Heart left ventricle (tissue), 16 donors: ENCODE data around the gene SELP. TPM values are rescaled to one million over a fixed set of nuclear protein-coding genes. Genes with fewer than 3 reads are reported as not detected.

Experiments
- ATAC-seq, 4 donors: fragments of 200-7000 bp; cut with Tn5 transposase; one replicate each; pipeline ENCODE4 v1.9.1; 2020 to 2022; ENCODE audit warnings: moderate library complexity in 4 of 4, mild to moderate bottlenecking in 3 of 4, moderate number of reproducible peaks in 1 of 4
- DNase-seq, 5 donors: peaks; one replicate each; pipeline ENCODE4 v3.0.0-alpha.2; 2020
- H3K27ac ChIP-seq, 12 donors: fragments of 200-600 bp; sonication (generic) in 4 of 12; one replicate each; pipeline versions ENCODE4 v1.5.0 to v1.8.0; 2016 to 2022; ENCODE audit warnings: mild to moderate bottlenecking in 2 of 12
- H3K27me3 ChIP-seq, 9 donors: fragments of 200-600 bp; sonication (generic) in 2 of 9; one replicate each; pipeline versions ENCODE4 v1.5.1 to v1.8.0; 2016 to 2022; ENCODE audit warnings: mild to moderate bottlenecking in 3 of 9
- H3K36me3 ChIP-seq, 9 donors: fragments of 200-600 bp; sonication (generic) in 2 of 9; one replicate each; pipeline versions ENCODE4 v1.5.0 to v1.8.0; 2018 to 2022; ENCODE audit warnings: mild to moderate bottlenecking in 2 of 9
- H3K4me1 ChIP-seq, 12 donors: fragments of 200-600 bp; sonication (generic) in 4 of 12; one replicate each; pipeline versions ENCODE4 v1.5.0 to v1.8.0; 2016 to 2022; ENCODE audit warnings: mild to moderate bottlenecking in 3 of 12
- H3K4me3 ChIP-seq, 12 donors: fragments of 200-600 bp; sonication (generic) in 4 of 12; one replicate each; pipeline versions ENCODE4 v1.5.0 to v1.8.0; 2017 to 2022; ENCODE audit warnings: mild to moderate bottlenecking in 9 of 12, moderate library complexity in 4 of 12
- H3K9me3 ChIP-seq, 12 donors: fragments of 200-600 bp; sonication (generic) in 4 of 12; one replicate each; pipeline versions ENCODE4 v1.5.0 to v1.8.0; 2016 to 2022; ENCODE audit warnings: mild to moderate bottlenecking in 1 of 12
- POLR2A ChIP-seq, 2 donors: fragments of 450-650 bp; IDR thresholded peaks; one replicate each; pipeline ENCODE4 v1.6.1; 2017; ENCODE audit warnings: antibody characterized with exemption in 2 of 2, mild to moderate bottlenecking in 2 of 2, moderate library complexity in 2 of 2
- WGBS, 4 donors: extraction: QIAGEN DNeasy Blood & Tissue Kit in 2 of 4; methylation state at CpG; one replicate each; pipeline versions ENCODE4 v1.1.5 to v1.1.7; 2013 to 2018; 5-methylcytosine and 5-hydroxymethylcytosine counted together
- intact Hi-C, 10 donors: fragments of 100-400 bp; cut with DNase I; formaldehyde crosslinking; loops; one replicate each; pipeline versions ENCODE4 v1.11.1 to v1.14.2; 2022
- polyA plus RNA-seq, 2 donors: library from polyadenylated mRNA; stranded (reverse); fragments of 200-250 nt; gene quantifications; one replicate each; pipeline ENCODE4 v1.2.3, GENCODE V29; 2013
- total RNA-seq, 9 donors: library from RNA; depleted of rRNA in 2 of 9; stranded (reverse); fragments of >200 nt in 2 of 9; fragmentation: NEBNext Ultra II Directional in 3 of 9; extraction: Animal tissue kit (Norgen Biotek cat#: 25700) in 3 of 9; gene quantifications; one replicate each; pipeline versions ENCODE4 v1.1.0 to v1.2.4, GENCODE V29; 2016 to 2023
- TF ChIP-seq, protein P1 (sequence below), 12 donors: fragments of 200-600 bp; sonication (generic) in 4 of 12; IDR thresholded peaks; one replicate each; pipeline versions ENCODE4 v1.5.0 to v1.8.0; 2018 to 2022; ENCODE audit warnings: antibody characterized with exemption in 12 of 12, mild to moderate bottlenecking in 5 of 12
- donor health status: ischemic (EF 13 %, LVEDD 7.1; RV severe dilation, severe dysfunction).
- donor health status: healthy with polysubstance abuse.
- donor health status: DM: no; HTN: yes; CAD: no.
- donor health status: DM: no; HTN: no; CAD: no.
- donor health status: ischemic (EF 25% LVEDD 6.9; RV normal size, moderate dysfunction).
- donor health status: ischemic (EF 25% LVEDD 5.7; RV mildly dilated, moderate dysfunction).
- donor health status: healthy.
- donor health status: DM: yes; HTN: yes; CAD: no.
- donor health status: ischemic (EF 35%, LVEDD 5.7; RV mildly dilated, moderate dysfunction).
- donor health status: nonischemic (EF 11% LVEDD 7.7; RV severe dilation, severe dysfunction).
- donor health status: DM: yes; HTN: yes; CAD: no.
- donor health status: PGD.
- donor health status: ischemic (EF 29% LVEDD 5.4; RV normal size, mild dysfunction).
- donor health status: nonischemic (EF 23%, LVEDD 6.1; RV moderate dilation, normal function).

Gene SELP
- total and polyA plus RNA-seq, 11 donors = 1.1 to 9.7 (median 5.1) TPM

DNA sequence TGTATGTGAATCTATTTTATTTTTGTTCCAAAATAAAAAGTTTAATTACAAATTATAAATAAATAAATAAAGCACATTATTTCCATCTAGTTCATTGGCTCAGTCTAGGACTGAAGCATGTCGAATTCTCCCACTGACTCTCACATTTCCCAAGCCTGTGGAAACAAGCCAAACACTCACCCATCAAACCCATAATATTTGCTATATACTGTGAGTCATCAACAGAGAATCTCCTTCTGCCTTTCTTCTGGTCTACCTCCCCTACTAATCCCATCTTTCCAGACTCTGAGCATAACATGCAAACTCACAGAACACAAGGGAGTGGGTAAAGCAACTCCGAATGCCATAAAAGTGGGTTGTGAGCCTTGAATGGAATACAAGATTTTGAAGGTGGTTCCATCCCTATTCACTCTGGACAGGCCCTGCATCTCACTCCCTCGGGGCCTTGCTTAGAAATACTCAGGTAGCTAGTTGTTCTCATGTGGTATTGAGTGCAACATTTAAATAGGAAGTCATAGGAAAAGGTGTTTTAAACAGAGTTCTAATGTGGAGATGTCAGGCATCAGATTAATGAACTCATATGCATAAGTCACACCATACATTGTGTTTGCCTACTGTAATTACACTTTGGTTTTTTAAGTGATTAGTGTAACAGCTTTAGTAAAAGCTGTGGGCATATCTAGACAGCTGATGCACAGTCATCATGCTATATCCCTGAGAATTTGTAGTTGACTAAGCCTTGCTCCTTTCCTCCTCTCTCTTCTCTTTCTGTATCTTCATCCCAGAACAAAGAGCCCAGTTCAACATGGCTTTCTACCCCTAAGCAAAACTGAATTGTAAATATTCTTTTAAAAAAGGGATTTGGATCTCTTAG lies 90.7 kb downstream of the SELP start:
- intact Hi-C loops = no loop called here
- Histone ChIP-seq H3K9me3 (no peaks in the 10 kb centered on the region), H3K27me3 (no peaks in the 10 kb centered on the region), H3K4me3 (no peak overlapping the region), H3K4me1 (no peaks in the 10 kb centered on the region), H3K36me3 (no peaks in the 10 kb centered on the region), H3K27ac (no peak overlapping the region)
- WGBS, 4 donors = 74 to 91% (median 87%) methylated on average over 3 of the region's 3 CpGs
- no peak for ATAC-seq
- TF ChIP-seq POLR2A (IDR thresholded peaks at IDR 0.05) = no peak
- TF ChIP-seq, protein P1, sequence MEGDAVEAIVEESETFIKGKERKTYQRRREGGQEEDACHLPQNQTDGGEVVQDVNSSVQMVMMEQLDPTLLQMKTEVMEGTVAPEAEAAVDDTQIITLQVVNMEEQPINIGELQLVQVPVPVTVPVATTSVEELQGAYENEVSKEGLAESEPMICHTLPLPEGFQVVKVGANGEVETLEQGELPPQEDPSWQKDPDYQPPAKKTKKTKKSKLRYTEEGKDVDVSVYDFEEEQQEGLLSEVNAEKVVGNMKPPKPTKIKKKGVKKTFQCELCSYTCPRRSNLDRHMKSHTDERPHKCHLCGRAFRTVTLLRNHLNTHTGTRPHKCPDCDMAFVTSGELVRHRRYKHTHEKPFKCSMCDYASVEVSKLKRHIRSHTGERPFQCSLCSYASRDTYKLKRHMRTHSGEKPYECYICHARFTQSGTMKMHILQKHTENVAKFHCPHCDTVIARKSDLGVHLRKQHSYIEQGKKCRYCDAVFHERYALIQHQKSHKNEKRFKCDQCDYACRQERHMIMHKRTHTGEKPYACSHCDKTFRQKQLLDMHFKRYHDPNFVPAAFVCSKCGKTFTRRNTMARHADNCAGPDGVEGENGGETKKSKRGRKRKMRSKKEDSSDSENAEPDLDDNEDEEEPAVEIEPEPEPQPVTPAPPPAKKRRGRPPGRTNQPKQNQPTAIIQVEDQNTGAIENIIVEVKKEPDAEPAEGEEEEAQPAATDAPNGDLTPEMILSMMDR (IDR thresholded peaks at IDR 0.05) = no peak
- DNase-seq = no peak

Other genes with a start within 250 kb of the SELP start
- gene CCDC181, start 202.7 kb downstream of the SELP start, total RNA-seq = 1 to 10 TPM in 5 of 9 donors, under 1 TPM in 4; 0.24 to 1.5 (median 1.2) TPM
- gene CCDC181, start 202.7 kb downstream of the SELP start, polyA plus RNA-seq = 1 to 10 TPM in 1 of 2 donors, under 1 TPM in 1; 0.42 to 1.8 TPM
- gene SLC19A2, start 144.2 kb downstream of the SELP start, total RNA-seq = 10 to 100 TPM in 6 of 9 donors, 1 to 10 TPM in 3; 8.2 to 27.3 (median 13.8) TPM
- 10 to 100 TPM; 14.9 to 67.2 TPM for gene SLC19A2, start 144.2 kb downstream of the SELP start, polyA plus RNA-seq
- 10 to 100 TPM in 6 of 9 donors, 1 to 10 TPM in 2, under 1 TPM in 1; 0.93 to 43.3 (median 18.0) TPM for gene F5, start 43.6 kb downstream of the SELP start, total RNA-seq
- 10 to 100 TPM in 1 of 2 donors, 1 to 10 TPM in 1; 2.3 to 36.9 TPM for gene F5, start 43.6 kb downstream of the SELP start, polyA plus RNA-seq
- 10 to 100 TPM in 1 of 9 donors, 1 to 10 TPM in 8; 1.3 to 10.6 (median 2.4) TPM for gene SELL, start 81.5 kb upstream of the SELP start, total RNA-seq
- gene SELL, start 81.5 kb upstream of the SELP start, polyA plus RNA-seq = 1 to 10 TPM in 1 of 2 donors, under 1 TPM in 1; 0.34 to 1.6 TPM
- gene SELE, start 104.0 kb upstream of the SELP start, total RNA-seq = 10 to 100 TPM in 2 of 9 donors, 1 to 10 TPM in 4, under 1 TPM in 3; 0.63 to 21.5 (median 2.2) TPM
- gene SELE, start 104.0 kb upstream of the SELP start, polyA plus RNA-seq = 1 to 10 TPM; 2.4 to 3.3 TPM
- 1 to 10 TPM; 2.0 to 8.2 (median 6.0) TPM for gene METTL18, start 164.8 kb upstream of the SELP start, total RNA-seq
- gene METTL18, start 164.8 kb upstream of the SELP start, polyA plus RNA-seq = 1 to 10 TPM; 5.7 to 6.3 TPM